ENCODE measurements around the gene DENND4A.

The DENND4A gene

GRCh38 chr15:65792138-65792987, at the start of gene DENND4A (continued):
- peak; percentile 89 for TF ChIP-seq ZNF692 (tag by site-specific recombination; IDR thresholded peaks at IDR 0.05)
- peak; percentile 94 for TF ChIP-seq ZNF10 (tag by site-specific recombination; IDR thresholded peaks at IDR 0.05)
- peak; percentile 95 for TF ChIP-seq ZBTB10 (tag by site-specific recombination; IDR thresholded peaks at IDR 0.05)
- TF ChIP-seq ZNF561 (tag by site-specific recombination; IDR thresholded peaks at IDR 0.05; ENCODE audit: borderline replicate concordance) = peak; percentile 82; the same call in 1 of the 2 replicates
- TF ChIP-seq ZNF791 (tag by site-specific recombination; IDR thresholded peaks at IDR 0.05) = no peak
- peak; percentile 90 for TF ChIP-seq ZNF501 (tag by site-specific recombination; IDR thresholded peaks at IDR 0.05)
- TF ChIP-seq ZNF544 (tag by site-specific recombination; IDR thresholded peaks at IDR 0.05) = no peak
- peak; percentile 98 for TF ChIP-seq KLF16 (tag by site-specific recombination; IDR thresholded peaks at IDR 0.05)
- peak; percentile 29; the same call in 1 of the 2 replicates for TF ChIP-seq SCRT1 (tag by site-specific recombination; IDR thresholded peaks at IDR 0.05; ENCODE audit: borderline replicate concordance)
- no peak for TF ChIP-seq ZBTB26 (tag by site-specific recombination; optimal IDR thresholded peaks at IDR 0.05)
- peak; percentile 80 for TF ChIP-seq PATZ1 (tag by site-specific recombination; IDR thresholded peaks at IDR 0.05)
- peak; percentile 86 for TF ChIP-seq ZXDB (tag by site-specific recombination; IDR thresholded peaks at IDR 0.05)
- peak; percentile 96 for TF ChIP-seq KLF9 (tag by site-specific recombination; IDR thresholded peaks at IDR 0.05; ENCODE audit: low read depth)
- TF ChIP-seq ZNF518A (tag by site-specific recombination; conservative IDR thresholded peaks at IDR 0.05; ENCODE audit: low read depth) = no peak; the same call in 1 of the 2 replicates
- peak; percentile 50; the same call in 1 of the 2 replicates for TF ChIP-seq ZNF366 (tag by site-specific recombination; conservative IDR thresholded peaks at IDR 0.05)
- TF ChIP-seq ZFP69B (tag by site-specific recombination; IDR thresholded peaks at IDR 0.05) = peak; percentile 87
- TF ChIP-seq ZNF202 (tag by site-specific recombination; IDR thresholded peaks at IDR 0.05; ENCODE audit: borderline replicate concordance) = no peak
- TF ChIP-seq KLF1 (tag by site-specific recombination; IDR thresholded peaks at IDR 0.05) = peak; percentile 94
- TF ChIP-seq KLF10 (tag by site-specific recombination; IDR thresholded peaks at IDR 0.05) = peak; percentile 85
- TF ChIP-seq ZNF24 (tag by site-specific recombination; IDR thresholded peaks at IDR 0.05) = peak; percentile 93
- peak; percentile 77; the same call in 1 of the 2 replicates for TF ChIP-seq PBX3 (CRISPR knock-in tag; IDR thresholded peaks at IDR 0.05)
- no peak for TF ChIP-seq ZNF654 (tag by site-specific recombination; IDR thresholded peaks at IDR 0.05; ENCODE audit: low read depth)
- no peak for TF ChIP-seq ZNF175 (tag by site-specific recombination; IDR thresholded peaks at IDR 0.05)
- TF ChIP-seq ZNF580 (tag by site-specific recombination; IDR thresholded peaks at IDR 0.05) = peak; percentile 81

Measured in HEK293 (cell line).